NOMO-1 treated with dmso at 0.1 percent for 144 hours (cell line): ENCODE measurements around the gene ARL11.
"Not testable (repeated sequence)": the region's sequence is repeated elsewhere in the genome, so short reads cannot be mapped to it uniquely, and the experiment has no call there.

Experiments used
- DNase-seq: peaks from one replicate; lab custom pipeline; 2025; ENCODE audit not compliant: unreplicated experiment; lab: John Stamatoyannopoulos, UW

ARL11 gene

GRCh38 chr13:49612042-49612441 lies 16.3 kb upstream of the ARL11 start:
- not testable (repeated sequence) for DNase-seq

GRCh38 chr13:49615836-49616675 lies 12.3 kb upstream of the ARL11 start:
- no peak for DNase-seq

GRCh38 chr13:49616676-49617065 lies 11.6 kb upstream of the ARL11 start:
- DNase-seq: no peak

GRCh38 chr13:49620170-49620621 lies 8.1 kb upstream of the ARL11 start:
- peak; percentile 22 for DNase-seq

GRCh38 chr13:49622174-49622946 lies 5.9 kb upstream of the ARL11 start:
- no peak for DNase-seq

GRCh38 chr13:49624229-49624628 lies 4.1 kb upstream of the ARL11 start:
- no peak for DNase-seq

- DNase-seq: no peak
These were observed 2.8 kb upstream of the ARL11 start for GRCh38 chr13:49625392-49626079.

GRCh38 chr13:49629196-49629938 lies 1.1 kb downstream of the ARL11 start:
- no peak for DNase-seq

GRCh38 chr13:49629947-49630346 lies 1.6 kb downstream of the ARL11 start:
- DNase-seq: no peak

- no peak for DNase-seq
These were observed 2.3 kb downstream of the ARL11 start for GRCh38 chr13:49630580-49630979.

- no peak for DNase-seq
These were observed 3.8 kb downstream of the ARL11 start for GRCh38 chr13:49632156-49632555.

- DNase-seq: no peak
These were observed 5.4 kb downstream of the ARL11 start for GRCh38 chr13:49633710-49634109.

- DNase-seq: no peak
These were observed 7.5 kb downstream of the ARL11 start for GRCh38 chr13:49635599-49636433.

GRCh38 chr13:49636705-49637104 lies 8.4 kb downstream of the ARL11 start:
- DNase-seq: no peak

- DNase-seq: no peak
These were observed 9.9 kb downstream of the ARL11 start for GRCh38 chr13:49638030-49638743.

- no peak for DNase-seq
These were observed 10.4 kb downstream of the ARL11 start for GRCh38 chr13:49638744-49639072.

GRCh38 chr13:49641801-49642291 lies 13.5 kb downstream of the ARL11 start:
- peak; percentile 54 for DNase-seq

- DNase-seq: peak; percentile 71
These were observed 14.8 kb downstream of the ARL11 start for GRCh38 chr13:49643035-49643646.

GRCh38 chr13:49645451-49645850 lies 17.1 kb downstream of the ARL11 start:
- no peak for DNase-seq
